GM23338 (cell line): ENCODE measurements around the gene MFSD11. TPM values are rescaled to one million over a fixed set of nuclear protein-coding genes. Genes with fewer than 3 reads are reported as not detected.
"Not testable (repeated sequence)": the region's sequence is repeated elsewhere in the genome, so short reads cannot be mapped to it uniquely, and the experiment has no call there.

Experiments used
- ATAC-seq: fragments of 200-7000 bp; cut with Tn5 transposase; 3 replicates; pipeline ENCODE4 v1.9.1; 2020
- DNase-seq: peaks from one replicate; pipeline ENCODE4 v3.0.0-alpha.2; 2015; ENCODE audit warnings: low spot score
- H2AFZ ChIP-seq: fragments of 200-600 bp; sonication (generic); 2 replicates; pipeline ENCODE4 v1.8.0; 2016; ENCODE audit warnings: antibody characterized with exemption, mild to moderate bottlenecking, moderate library complexity
- H3F3A ChIP-seq: fragments of 200-600 bp; sonication (generic); replicated peaks from 2 replicates; pipeline ENCODE4 v1.8.0; 2017; ENCODE audit warnings: antibody characterized with exemption, mixed run types, low read depth
- H3K27ac ChIP-seq: fragments of 200-600 bp; sonication (generic); 2 replicates; pipeline ENCODE4 v1.6.1; 2016; ENCODE audit warnings: low read depth
- H3K27me3 ChIP-seq: fragments of 200-600 bp; sonication (generic); 2 replicates; pipeline ENCODE4 v1.8.0; 2016; ENCODE audit warnings: mild to moderate bottlenecking, mixed run types, moderate library complexity; ENCODE audit not compliant: insufficient read depth
- H3K36me3 ChIP-seq: fragments of 200-600 bp; sonication (generic); 2 replicates; pipeline ENCODE4 v1.8.0; 2016; ENCODE audit warnings: mild to moderate bottlenecking; ENCODE audit not compliant: insufficient read depth
- H3K4me1 ChIP-seq: fragments of 200-600 bp; sonication (generic); 2 replicates; pipeline ENCODE4 v1.8.0; 2016; ENCODE audit warnings: mild to moderate bottlenecking, moderate library complexity; ENCODE audit not compliant: insufficient read depth
- H3K4me2 ChIP-seq: fragments of 200-600 bp; sonication (generic); 2 replicates; pipeline ENCODE4 v1.7.1; 2017; ENCODE audit warnings: mixed run types
- H3K4me3 ChIP-seq: fragments of 200-600 bp; sonication (generic); 2 replicates; pipeline ENCODE4 v1.6.1; 2016; ENCODE audit warnings: mixed run types
- H3K79me2 ChIP-seq: fragments of 200-600 bp; sonication (generic); replicated peaks from 2 replicates; pipeline ENCODE4 v1.8.0; 2017; ENCODE audit warnings: mild to moderate bottlenecking; ENCODE audit not compliant: insufficient read depth
- H3K9me2 ChIP-seq: fragments of 200-600 bp; sonication (generic); 2 replicates; pipeline ENCODE4 v1.8.0; 2017; ENCODE audit not compliant: insufficient read depth
- H4K20me1 ChIP-seq: fragments of 200-600 bp; sonication (generic); replicated peaks from 2 replicates; pipeline ENCODE4 v1.8.0; 2017; ENCODE audit warnings: mild to moderate bottlenecking; ENCODE audit not compliant: insufficient read depth
- H3K27ac Mint-ChIP-seq: 2 replicates; pipeline ENCODE4 v1.8.0; 2020; ENCODE audit warnings: inconsistent platforms, mild to moderate bottlenecking, moderate library complexity, mixed read lengths
- H3K27me3 Mint-ChIP-seq: 3 replicates; pipeline ENCODE4 v1.8.0; 2022; ENCODE audit warnings: low read depth, mild to moderate bottlenecking, moderate library complexity, mixed read lengths, inconsistent platforms; ENCODE audit not compliant: insufficient read depth, poor library complexity
- H3K36me3 Mint-ChIP-seq: 3 replicates; pipeline ENCODE4 v1.8.0; 2021; ENCODE audit warnings: low read depth, mild to moderate bottlenecking, inconsistent platforms, moderate library complexity, mixed read lengths
- H3K4me1 Mint-ChIP-seq: 3 replicates; pipeline ENCODE4 v1.8.0; 2020; ENCODE audit warnings: mild to moderate bottlenecking, inconsistent platforms, mixed read lengths
- H3K4me3 Mint-ChIP-seq: 3 replicates; pipeline ENCODE4 v1.8.0; 2021; ENCODE audit warnings: moderate library complexity, mild to moderate bottlenecking, inconsistent platforms, mixed read lengths
- H3K9me3 Mint-ChIP-seq: 3 replicates; pipeline ENCODE4 v1.8.0; 2020; ENCODE audit warnings: moderate library complexity, mild to moderate bottlenecking, inconsistent platforms, mixed read lengths
- CREB1 ChIP-seq: fragments of 250-450 bp; sonication (Bioruptor Pico); IDR thresholded peaks from 2 replicates; pipeline ENCODE4 v1.5.0; 2020; ENCODE audit warnings: low read depth, mild to moderate bottlenecking, moderate library complexity
- EZH2 ChIP-seq: fragments of 200-600 bp; sonication (generic); IDR thresholded peaks from one replicate; pipeline ENCODE4 v1.8.0; 2017; ENCODE audit warnings: antibody characterized with exemption, mild to moderate bottlenecking, low read depth; ENCODE audit not compliant: unreplicated experiment
- EZH2phosphoT487 ChIP-seq: fragments of 200-600 bp; sonication (generic); IDR thresholded peaks from one replicate; pipeline ENCODE4 v1.8.1; 2018; ENCODE audit warnings: antibody characterized with exemption; ENCODE audit not compliant: unreplicated experiment
- JUNB ChIP-seq: IDR thresholded peaks from one replicate; pipeline ENCODE4 v1.6.1; 2016; ENCODE audit warnings: antibody characterized with exemption; ENCODE audit not compliant: unreplicated experiment
- NANOG ChIP-seq: IDR thresholded peaks from 2 replicates; pipeline ENCODE4 v1.6.1; 2016; ENCODE audit warnings: antibody characterized with exemption, borderline replicate concordance
- POLR2AphosphoS5 ChIP-seq: IDR thresholded peaks from 2 replicates; pipeline ENCODE4 v1.6.1; 2016; ENCODE audit warnings: antibody characterized with exemption, low read depth
- polyA plus RNA-seq: library from polyadenylated mRNA; unstranded; fragments of >200 nt; fragmentation: Nextera tagmentation; extraction: Ambion mirVana; gene quantifications from 2 replicates; pipeline ENCODE4 v1.2.1, GENCODE V29; 2016
- total RNA-seq: library from RNA; depleted of rRNA; stranded (reverse); fragments of >200 nt; shearing (Covaris generic); gene quantifications from 2 replicates; pipeline ENCODE4 v1.2.3, GENCODE V29; 2014
- TF ChIP-seq, protein P1 (sequence below), 2 experiments: fragments of 200-600 bp in 1 of 2; sonication (generic) in 1 of 2; conservative IDR thresholded peaks; 2 replicates each; pipeline versions ENCODE4 v1.5.1 to v1.6.1; 2016 to 2017; ENCODE audit warnings: antibody characterized with exemption in 2 of 2, low read depth in 2 of 2, mild to moderate bottlenecking in 2 of 2, moderate library complexity in 1 of 2
- TF ChIP-seq, protein P2 (sequence below): IDR thresholded peaks from 2 replicates; pipeline ENCODE4 v1.6.1; 2016; ENCODE audit warnings: antibody characterized with exemption

MFSD11 gene
- total and polyA plus RNA-seq, 2 experiments from 2014 or later, result 10.2 to 35.3 TPM

DNA sequence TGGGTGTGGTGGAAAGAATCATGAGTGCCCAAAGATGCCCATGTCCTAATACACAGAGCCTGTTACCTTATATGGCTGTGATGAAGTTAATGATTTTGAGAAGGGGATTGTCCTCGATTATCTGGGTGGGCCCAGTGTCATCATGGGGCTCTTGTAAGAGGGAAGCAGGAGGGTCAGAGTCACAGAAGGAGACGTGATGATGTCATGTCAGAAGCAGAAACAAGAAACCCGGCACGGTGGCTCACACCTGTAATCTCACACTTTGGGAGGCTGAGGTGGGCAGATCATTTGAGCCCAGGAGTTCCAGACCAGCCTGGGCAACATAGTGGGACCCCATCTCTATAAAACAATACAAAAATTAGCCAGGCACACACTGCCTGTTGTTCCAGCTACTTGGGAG is 75.0 kb downstream of the MFSD11 start:
- peaks cover 7% of the 10 kb centered on the region for H3K4me1 Mint-ChIP-seq
- Histone ChIP-seq H3K9me2 (no peaks in the 10 kb centered on the region), H3K79me2 (no peaks in the 10 kb centered on the region), H3K27me3 (no peaks in the 10 kb centered on the region), H4K20me1 (no peaks in the 10 kb centered on the region), H3K27ac (no peak overlapping the region), H3K4me2 (no peak overlapping the region), H3K36me3 (no peaks in the 10 kb centered on the region), H3K4me1 (no peaks in the 10 kb centered on the region), H3F3A (no peaks in the 10 kb centered on the region), H2AFZ (no peak overlapping the region), H3K4me3 (no peak overlapping the region)
- TF ChIP-seq, protein P1, sequence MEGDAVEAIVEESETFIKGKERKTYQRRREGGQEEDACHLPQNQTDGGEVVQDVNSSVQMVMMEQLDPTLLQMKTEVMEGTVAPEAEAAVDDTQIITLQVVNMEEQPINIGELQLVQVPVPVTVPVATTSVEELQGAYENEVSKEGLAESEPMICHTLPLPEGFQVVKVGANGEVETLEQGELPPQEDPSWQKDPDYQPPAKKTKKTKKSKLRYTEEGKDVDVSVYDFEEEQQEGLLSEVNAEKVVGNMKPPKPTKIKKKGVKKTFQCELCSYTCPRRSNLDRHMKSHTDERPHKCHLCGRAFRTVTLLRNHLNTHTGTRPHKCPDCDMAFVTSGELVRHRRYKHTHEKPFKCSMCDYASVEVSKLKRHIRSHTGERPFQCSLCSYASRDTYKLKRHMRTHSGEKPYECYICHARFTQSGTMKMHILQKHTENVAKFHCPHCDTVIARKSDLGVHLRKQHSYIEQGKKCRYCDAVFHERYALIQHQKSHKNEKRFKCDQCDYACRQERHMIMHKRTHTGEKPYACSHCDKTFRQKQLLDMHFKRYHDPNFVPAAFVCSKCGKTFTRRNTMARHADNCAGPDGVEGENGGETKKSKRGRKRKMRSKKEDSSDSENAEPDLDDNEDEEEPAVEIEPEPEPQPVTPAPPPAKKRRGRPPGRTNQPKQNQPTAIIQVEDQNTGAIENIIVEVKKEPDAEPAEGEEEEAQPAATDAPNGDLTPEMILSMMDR (conservative IDR thresholded peaks at IDR 0.05; ENCODE audit: low read depth in 2 of 2), result no peak
- TF ChIP-seq EZH2 (no peak), EZH2phosphoT487 (no peak), CREB1 (CRISPR knock-in tag) (no peak), NANOG (no peak), POLR2AphosphoS5 (no peak), JUNB (no peak)
- TF ChIP-seq, protein P2, sequence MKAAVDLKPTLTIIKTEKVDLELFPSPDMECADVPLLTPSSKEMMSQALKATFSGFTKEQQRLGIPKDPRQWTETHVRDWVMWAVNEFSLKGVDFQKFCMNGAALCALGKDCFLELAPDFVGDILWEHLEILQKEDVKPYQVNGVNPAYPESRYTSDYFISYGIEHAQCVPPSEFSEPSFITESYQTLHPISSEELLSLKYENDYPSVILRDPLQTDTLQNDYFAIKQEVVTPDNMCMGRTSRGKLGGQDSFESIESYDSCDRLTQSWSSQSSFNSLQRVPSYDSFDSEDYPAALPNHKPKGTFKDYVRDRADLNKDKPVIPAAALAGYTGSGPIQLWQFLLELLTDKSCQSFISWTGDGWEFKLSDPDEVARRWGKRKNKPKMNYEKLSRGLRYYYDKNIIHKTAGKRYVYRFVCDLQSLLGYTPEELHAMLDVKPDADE, result no peak
- no peaks in the 10 kb centered on the region for H3K36me3 Mint-ChIP-seq
- H3K27ac Mint-ChIP-seq, result no peak overlapping the region
- no peak overlapping the region for H3K4me3 Mint-ChIP-seq
- DNase-seq (no peak), ATAC-seq (no peak)
- H3K27me3 Mint-ChIP-seq, result peaks cover 11% of the 10 kb centered on the region
- no peaks in the 10 kb centered on the region; the same call in 2 of the 3 replicates for H3K9me3 Mint-ChIP-seq

DNA sequence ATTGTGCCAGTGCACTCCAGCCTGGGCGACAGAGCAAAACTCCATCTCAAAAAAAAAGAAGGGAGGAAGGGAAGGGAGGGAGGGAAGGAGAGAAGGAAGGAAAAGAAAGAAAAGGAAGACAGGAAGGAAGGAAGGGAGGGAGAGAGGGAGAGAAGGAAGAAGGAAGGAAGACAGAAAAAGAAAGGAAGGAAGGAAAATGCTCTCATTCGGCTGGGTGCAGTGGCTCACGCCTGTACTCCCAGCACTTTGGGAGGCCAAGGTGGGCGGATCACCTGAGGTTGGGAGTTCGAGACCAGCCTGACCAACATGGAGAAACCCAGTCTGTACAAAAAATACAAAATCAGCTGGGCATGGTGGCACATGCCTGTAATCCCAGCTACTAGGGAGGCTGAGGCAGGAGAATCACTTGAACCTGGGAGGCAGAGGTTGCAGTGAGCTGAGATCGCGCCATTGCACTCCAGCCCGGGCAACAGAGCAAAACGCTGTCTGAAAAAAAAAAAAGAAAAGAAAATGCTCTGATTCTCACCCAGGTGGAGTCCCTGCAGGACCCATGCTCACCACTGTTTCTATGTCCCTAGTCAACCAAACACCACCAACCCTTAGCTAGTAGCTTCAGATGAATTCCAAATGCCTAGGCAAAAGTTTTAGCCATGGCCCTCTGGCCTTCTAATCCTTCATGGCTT is 78.1 kb downstream of the MFSD11 start:
- not testable (repeated sequence) for H3K79me2 ChIP-seq, H3K9me2 ChIP-seq, H3K36me3 ChIP-seq, H4K20me1 ChIP-seq, H3K27ac ChIP-seq, H3K27me3 ChIP-seq, DNase-seq, H3K4me3 ChIP-seq, H3K9me3 Mint-ChIP-seq, H3F3A ChIP-seq, H3K4me3 Mint-ChIP-seq, H3K36me3 Mint-ChIP-seq, H3K4me1 ChIP-seq, H3K4me2 ChIP-seq
- 0 out of 2 replicates have a peak overlapping the region, but pooled peaks have one; percentile 53 for H2AFZ ChIP-seq
- peak; percentile 48 for ATAC-seq
- Mint-ChIP-seq H3K4me1 (peaks cover 16% of the 10 kb centered on the region), H3K27me3 (peaks cover 10% of the 10 kb centered on the region), H3K27ac (peak overlapping the region; percentile 72; the same call in 1 of the 2 replicates)
- TF ChIP-seq EZH2, result peak; percentile 33
